Stimulated activated CD8-positive, alpha-beta memory T cell treated with anti-CD3 and anti-CD28 coated beads, Interleukin-15, amount 100 ng/mL, for 1 hour (primary cell): ENCODE measurements around the gene PSD4.

Source experiments
- DNase-seq: peaks from one replicate; pipeline ENCODE4 v3.0.0-alpha.2; 2020; ENCODE audit warnings: low read depth

The PSD4 gene

GRCh38 chr2:113167962-113168340, 5.8 kb upstream of the PSD4 start:
- no peak for DNase-seq

GRCh38 chr2:113169002-113169530, 4.7 kb upstream of the PSD4 start:
- DNase-seq = no peak

GRCh38 chr2:113169586-113169985, 4.2 kb upstream of the PSD4 start:
- DNase-seq = no peak

GRCh38 chr2:113171334-113172075, 2.3 kb upstream of the PSD4 start:
- no peak for DNase-seq

- no peak for DNase-seq
Measured at GRCh38 chr2:113172721-113173541, 840 bp upstream of the PSD4 start.

GRCh38 chr2:113174376-113174750, 592 bp downstream of the PSD4 start:
- DNase-seq = no peak

- no peak for DNase-seq
Measured at GRCh38 chr2:113175042-113175628, 1.4 kb downstream of the PSD4 start.

GRCh38 chr2:113175736-113176695, 2.2 kb downstream of the PSD4 start:
- no peak for DNase-seq

- no peak for DNase-seq
Measured at GRCh38 chr2:113176696-113177355, 3.1 kb downstream of the PSD4 start.

- DNase-seq = no peak
Measured at GRCh38 chr2:113178069-113178746, 4.4 kb downstream of the PSD4 start.

GRCh38 chr2:113178891-113179290, 5.1 kb downstream of the PSD4 start:
- DNase-seq = no peak

GRCh38 chr2:113179446-113180045, 5.8 kb downstream of the PSD4 start:
- DNase-seq = no peak

- no peak for DNase-seq
Measured at GRCh38 chr2:113180131-113180946, 6.6 kb downstream of the PSD4 start.

- DNase-seq = no peak
Measured at GRCh38 chr2:113181258-113182051, 7.7 kb downstream of the PSD4 start.

GRCh38 chr2:113182471-113183260, 8.9 kb downstream of the PSD4 start:
- no peak for DNase-seq

GRCh38 chr2:113183264-113183663, 9.5 kb downstream of the PSD4 start:
- no peak for DNase-seq

GRCh38 chr2:113183703-113184102, 9.9 kb downstream of the PSD4 start:
- DNase-seq = no peak
